Fibroblast of skin of scalp (primary cell): ENCODE results near the gene IL17RC. TPM values are rescaled to one million over a fixed set of nuclear protein-coding genes. Genes with fewer than 3 reads are reported as not detected.
"Not testable (repeated sequence)": the region's sequence is repeated elsewhere in the genome, so short reads cannot be mapped to it uniquely, and the experiment has no call there.

Experiments
- DNase-seq: peaks from one replicate; pipeline ENCODE4 v3.0.0-alpha.2; 2013
- polyA plus RNA-seq, 2 experiments: library from polyadenylated mRNA; unstranded; fragments of 120-200 nt; gene quantifications; one replicate each; pipeline ENCODE4 v1.2.1, GENCODE V29; 2013; ENCODE audit not compliant: insufficient read length in 2 of 2

IL17RC gene, protein sequence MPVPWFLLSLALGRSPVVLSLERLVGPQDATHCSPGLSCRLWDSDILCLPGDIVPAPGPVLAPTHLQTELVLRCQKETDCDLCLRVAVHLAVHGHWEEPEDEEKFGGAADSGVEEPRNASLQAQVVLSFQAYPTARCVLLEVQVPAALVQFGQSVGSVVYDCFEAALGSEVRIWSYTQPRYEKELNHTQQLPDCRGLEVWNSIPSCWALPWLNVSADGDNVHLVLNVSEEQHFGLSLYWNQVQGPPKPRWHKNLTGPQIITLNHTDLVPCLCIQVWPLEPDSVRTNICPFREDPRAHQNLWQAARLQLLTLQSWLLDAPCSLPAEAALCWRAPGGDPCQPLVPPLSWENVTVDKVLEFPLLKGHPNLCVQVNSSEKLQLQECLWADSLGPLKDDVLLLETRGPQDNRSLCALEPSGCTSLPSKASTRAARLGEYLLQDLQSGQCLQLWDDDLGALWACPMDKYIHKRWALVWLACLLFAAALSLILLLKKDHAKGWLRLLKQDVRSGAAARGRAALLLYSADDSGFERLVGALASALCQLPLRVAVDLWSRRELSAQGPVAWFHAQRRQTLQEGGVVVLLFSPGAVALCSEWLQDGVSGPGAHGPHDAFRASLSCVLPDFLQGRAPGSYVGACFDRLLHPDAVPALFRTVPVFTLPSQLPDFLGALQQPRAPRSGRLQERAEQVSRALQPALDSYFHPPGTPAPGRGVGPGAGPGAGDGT
- polyA plus RNA-seq (2013, experiment 1 of 2; ENCODE audit: insufficient read length) = 25.7 TPM
- 24.3 TPM for polyA plus RNA-seq (2013, experiment 2 of 2; ENCODE audit: insufficient read length)

DNA sequence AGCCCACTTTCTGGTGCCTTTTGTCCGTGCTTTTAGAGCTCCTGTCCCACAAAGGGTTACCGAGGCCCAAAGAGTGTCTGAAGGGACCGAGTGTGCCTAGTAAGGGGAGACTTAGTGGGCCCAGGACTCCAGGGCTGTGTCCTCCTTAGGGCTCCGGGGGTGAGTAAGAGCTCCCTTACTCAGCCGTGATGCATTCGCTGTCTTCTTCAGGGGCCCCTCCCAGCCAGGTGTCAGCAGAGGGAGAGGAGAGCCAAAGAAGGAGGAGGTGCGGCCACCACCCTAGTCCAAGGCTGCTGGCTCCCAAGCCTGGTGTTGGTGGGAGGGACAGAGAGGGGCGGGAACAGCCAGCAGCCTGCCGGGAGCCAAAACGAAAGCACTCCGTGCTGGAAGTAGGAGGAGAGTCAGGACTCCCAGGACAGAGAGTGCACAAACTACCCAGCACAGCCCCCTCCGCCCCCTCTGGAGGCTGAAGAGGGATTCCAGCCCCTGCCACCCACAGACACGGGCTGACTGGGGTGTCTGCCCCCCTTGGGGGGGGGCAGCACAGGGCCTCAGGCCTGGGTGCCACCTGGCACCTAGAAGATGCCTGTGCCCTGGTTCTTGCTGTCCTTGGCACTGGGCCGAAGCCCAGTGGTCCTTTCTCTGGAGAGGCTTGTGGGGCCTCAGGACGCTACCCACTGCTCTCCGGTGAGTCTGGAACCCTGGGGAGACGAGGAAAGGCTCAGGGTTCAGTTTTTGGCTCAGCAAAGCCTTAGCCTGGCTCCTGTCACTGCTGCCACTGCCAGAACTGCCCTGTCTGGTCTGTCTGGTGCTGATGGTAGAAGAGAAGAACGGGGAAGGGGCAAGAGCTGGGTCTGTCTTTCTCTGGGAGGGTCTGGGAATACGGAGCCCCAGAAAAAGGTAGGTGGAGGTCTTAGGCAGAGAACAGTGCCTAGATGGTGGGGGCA is at the start of gene IL17RC:
Gene IL17RC (plus strand): TSS at position 365 of the 947 bp plus-strand sequence. CDS start 218 bp downstream, at position 583.
- DNase-seq = peak; percentile 83

DNA sequence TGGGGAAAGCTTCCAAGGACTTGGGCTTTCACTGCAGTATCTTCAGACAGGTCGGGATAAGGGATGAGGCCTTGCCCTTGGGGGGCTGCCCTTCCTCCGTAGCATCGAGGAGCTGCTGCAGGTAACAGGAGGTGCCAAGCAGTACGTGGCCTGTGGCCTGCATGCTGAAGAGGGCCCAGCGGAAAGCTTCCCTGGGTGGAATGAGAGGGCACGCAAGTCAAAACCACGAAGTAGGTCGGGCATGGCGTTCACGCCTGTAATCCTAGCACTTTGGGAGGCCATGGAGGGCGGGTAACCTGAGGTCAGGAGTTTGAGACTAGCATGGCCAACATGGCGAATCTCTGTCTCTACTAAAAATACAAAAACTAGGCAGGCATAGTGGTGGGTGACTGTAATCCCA is 49.8 kb upstream of the IL17RC start:
- no peak for DNase-seq

DNA sequence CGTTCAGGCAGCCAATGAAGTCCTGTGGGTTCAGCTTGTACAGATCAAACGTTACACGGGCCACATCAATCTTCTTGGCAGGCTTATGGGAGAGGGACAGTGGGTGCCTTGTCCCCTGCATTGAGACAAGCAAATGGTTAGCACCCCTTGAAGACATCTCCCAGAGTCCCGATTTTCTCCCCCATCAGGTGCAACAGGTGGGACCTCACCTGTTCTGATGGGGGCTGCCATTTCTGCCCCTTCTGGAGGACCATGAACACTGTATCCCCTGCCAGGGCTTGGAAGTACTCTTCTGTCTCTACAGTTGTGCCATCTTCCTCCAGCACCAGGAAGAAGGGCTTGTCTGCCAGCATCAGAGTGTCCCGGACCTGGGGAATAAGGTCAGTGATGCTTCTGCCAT is 46.9 kb upstream of the IL17RC start:
- no peak for DNase-seq

DNA sequence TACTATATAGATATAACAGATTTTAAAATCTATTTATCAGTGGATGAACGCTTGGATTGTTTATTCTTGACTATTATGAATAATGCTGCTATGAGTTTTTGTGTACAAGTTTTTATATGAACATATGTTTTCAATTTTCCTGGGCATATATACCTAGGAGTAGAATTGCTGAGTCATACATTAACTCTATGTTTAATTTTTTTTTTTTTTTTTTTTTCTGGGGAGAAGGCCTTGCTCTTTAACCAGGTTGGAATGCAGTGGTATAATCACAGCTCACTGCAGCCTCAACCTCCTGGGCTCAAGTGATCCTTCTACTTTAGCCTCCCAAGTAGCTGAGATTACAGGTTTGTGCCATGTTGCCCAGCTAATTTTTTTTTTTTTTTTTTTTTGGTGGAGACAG is 45.9 kb upstream of the IL17RC start:
- peak; percentile 75 for DNase-seq

DNA sequence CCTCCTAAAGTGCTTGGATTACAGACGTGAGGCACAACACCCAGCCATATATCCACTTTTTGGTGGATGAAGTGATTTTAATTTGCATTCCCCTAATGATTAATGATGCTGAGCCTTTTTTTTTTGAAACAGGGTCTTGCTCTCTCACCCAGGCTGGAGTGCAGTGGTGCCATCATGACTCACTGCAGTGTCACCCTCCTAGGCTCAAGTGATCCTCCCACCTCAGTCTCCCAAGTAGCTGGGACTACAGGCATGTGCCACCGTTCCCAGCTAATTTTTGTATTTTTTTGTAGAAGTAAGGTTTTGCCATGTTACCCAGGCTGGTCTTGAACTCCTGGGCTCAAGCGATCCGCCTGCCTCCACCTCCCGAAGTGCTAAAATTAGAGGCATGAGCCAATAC is 44.8 kb upstream of the IL17RC start:
- not testable (repeated sequence) for DNase-seq

DNA sequence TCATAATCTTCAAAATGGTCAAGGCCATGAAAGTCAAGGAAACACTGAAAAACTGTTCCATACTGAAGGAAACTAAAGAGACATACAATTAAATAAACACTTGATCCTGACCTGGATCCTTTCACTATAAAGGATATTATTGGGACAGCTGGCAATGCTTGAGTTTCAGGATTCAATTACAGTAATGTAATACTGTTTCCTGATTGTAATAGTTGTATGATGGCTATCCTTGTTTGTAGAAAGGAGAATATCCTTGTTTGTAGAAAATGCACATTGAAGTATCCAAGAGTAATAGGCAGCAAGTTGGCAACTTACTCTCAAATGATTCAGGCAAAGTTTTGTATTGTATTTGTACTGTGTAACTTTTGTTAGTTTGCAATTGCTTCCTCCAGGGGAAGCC is 41.5 kb upstream of the IL17RC start:
- no peak for DNase-seq

DNA sequence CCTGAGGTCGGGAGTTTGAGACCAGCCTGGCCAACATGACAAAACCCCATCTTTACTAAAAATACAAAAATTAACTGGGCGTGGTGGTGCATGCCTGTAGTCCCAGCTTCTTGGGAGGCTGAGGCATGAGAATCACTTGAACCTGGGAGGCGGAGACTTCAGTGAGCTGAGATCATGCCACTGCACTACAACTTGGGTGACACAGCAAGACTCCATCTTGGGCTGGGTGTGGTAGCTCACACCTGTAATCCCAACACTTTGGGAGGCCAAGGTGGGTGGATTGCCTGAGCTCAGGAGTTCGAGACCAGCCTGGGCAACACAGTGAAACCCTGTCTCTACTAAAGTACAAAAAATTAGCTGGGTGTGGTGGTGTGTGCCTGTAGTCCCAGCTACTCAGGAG is 40.6 kb upstream of the IL17RC start:
- not testable (repeated sequence) for DNase-seq

DNA sequence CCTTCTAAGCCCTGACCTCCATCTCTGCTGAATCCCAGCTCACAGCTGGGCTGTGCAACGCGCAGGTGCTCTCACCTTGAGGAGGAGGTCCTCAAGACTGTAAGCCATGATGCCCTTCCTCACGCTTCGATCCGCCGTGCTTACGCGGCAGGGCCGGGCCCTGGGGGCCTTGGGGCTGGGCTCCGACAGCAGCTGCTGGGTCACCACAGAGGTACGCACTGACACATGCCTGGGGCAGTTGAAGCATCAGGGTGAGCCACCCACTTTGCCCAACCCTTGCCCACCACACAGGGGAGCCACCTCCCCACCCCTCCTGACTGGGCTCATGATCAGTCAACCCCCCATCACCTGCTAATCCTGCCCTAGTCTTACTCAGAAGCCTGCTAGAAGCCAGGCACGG is 39.9 kb upstream of the IL17RC start:
- DNase-seq = no peak

DNA sequence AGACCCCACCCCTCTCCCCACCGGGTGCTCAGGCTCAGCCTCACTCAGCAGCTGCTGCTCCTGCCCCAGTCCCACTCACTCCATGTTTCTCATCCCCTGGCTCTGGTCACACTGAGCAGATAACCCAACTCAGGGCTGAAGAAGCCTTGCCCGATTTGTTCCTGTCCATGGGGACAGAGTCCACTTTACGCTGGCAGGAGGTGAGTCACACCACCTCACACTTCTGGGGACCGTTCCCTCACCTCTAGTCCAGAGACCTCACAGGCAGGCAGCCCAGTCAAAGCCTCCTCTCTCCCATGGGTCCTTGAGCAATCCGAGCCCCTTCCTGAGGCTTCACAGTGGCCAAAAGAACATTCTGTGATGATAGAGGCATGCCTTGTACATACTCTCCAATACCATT is 38.2 kb upstream of the IL17RC start:
- DNase-seq = no peak

DNA sequence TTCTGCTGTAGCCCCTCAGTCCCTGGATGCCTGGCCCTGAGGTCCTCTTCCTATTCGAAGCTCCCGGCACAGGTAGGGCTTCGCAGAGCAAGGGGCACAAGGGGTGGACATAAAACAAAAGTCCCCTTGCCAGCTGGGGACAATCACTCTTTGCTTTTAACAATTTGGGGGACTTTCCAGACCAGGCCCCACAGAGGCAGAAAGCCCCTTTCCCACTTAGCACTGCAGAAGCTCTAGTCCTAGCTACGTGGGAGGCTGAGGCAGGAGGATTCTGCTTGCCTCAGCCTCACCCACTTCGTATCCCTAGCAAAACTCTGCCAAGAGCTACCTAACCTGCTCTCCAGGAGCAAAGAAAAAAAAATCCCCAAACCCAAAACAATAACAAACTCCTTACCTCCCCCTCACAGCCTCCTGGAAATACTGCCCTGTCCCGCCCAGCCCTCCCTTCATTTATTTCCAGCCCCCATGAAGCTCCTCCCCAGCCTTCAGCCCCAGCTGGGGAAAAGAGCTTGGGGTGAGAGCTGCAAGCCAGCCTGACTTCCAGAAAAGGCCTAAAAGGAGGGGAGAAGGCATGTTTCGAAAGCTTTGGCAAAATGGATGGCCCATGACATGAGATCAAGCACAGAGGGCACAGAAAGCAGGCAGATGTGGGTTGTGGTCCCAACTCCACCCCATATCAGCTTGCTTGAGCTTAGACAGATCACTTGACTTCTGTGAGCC is 36.9 kb upstream of the IL17RC start, which contains the start of gene CIDEC:
Gene CIDEC (minus strand): TSS at position 424 of the 720 bp plus-strand sequence. CDS start 1,767 bp downstream, outside the sequence.
- DNase-seq = no peak

DNA sequence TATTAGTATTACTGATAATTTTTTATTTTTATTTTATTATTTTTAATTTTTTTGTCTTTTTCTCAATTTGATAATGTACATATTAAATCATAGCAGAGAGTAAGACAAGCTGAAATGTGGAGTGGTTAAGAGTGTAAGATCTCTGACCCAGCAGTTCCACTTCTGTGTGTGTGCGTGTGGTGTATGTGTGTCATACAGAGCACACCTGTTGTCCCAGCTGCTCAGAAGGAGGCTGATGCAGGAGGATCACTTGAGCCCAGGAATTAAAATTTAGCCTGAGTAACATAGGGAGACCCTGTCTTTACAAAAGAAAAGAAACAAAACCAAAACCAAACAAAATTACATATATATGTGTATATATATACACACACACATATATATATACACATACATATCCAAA is 35.5 kb upstream of the IL17RC start:
- no peak for DNase-seq

DNA sequence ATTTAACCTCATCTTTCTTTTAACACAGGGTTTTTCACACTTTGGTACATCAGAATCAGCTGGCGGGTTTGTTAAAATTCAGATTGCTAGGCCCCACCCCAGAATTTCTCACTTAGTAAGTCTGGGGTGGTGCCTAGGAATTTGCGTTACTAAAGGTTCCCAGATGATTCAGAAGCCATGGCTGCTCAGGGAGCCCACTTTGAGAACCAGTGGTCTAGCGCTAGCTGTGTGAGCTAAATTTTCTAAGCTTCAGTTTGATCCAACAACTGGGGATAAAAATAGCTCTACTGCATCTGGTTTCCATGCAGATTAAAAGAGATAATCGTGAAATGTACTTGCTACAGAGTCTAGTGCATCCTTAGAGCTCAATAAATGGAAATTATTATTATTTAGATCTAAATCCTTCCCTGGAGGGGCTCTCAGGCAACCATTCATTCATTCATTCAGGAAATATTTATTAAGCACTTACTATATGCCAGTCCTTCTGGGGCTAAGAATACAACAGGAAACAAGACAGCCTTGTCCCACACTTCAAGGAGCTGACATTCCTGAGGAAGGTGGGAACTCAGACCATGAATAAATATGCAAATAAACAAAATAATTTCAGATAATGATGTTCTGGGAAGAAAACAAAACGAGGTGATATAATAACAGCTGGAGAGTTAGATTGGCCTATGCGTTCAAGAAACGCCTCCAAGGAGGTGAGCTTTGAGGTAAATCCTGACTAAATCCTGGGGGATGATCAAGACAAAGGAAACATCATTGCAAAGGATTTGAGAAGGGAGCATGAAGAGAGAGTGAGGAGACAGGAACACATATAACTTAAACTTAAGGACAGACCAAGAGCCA is 33.0 kb upstream of the IL17RC start:
- peak; percentile 29 for DNase-seq

DNA sequence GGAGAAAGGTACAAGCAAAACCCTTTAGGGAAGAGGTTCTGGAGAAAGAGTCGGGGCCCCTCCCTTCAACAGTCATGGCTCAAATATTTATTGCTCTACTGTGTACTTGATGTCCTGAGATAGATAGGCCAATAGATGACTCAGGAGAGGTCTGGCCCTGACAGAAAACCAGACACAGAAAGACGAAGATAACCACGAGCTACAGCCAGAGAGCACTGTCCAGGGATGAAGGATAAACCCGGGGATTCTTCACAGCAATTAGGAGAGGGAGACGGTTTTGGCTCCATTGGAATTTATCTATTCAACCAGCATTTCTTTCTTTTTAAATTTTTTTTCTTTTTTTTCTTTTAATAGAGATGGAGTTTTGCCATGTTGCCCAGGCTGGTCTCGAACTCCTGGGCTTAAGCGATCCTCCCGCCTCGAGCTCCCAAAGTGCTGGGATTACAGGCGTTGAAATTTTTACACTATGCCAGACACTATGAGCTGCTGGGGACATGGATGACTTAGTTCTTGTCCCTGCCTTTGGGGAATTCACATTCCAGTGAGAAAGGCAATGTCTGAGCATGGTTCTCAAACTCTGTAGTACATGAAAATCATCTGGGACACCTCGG is 32.2 kb upstream of the IL17RC start:
- DNase-seq = peak; percentile 82

DNA sequence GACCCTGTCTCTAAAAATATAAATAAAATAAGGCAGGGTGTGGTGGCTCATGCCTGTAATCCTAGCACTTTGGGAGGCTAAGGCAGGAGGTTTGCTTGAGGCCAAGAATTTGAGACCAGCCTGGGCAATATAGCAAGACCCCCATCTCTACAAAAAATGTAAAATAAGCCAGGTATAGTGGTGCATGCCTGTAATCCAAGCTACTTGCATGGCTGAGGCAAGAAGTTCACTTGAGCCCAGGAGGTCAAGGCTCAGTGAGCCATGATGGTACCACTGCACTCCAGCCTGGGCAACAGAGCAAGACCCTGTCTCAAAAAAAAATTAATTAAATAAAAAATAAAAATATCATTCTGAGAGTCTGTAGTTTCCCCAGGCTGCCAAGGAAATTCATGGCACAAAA is 30.6 kb upstream of the IL17RC start:
- DNase-seq = no peak

DNA sequence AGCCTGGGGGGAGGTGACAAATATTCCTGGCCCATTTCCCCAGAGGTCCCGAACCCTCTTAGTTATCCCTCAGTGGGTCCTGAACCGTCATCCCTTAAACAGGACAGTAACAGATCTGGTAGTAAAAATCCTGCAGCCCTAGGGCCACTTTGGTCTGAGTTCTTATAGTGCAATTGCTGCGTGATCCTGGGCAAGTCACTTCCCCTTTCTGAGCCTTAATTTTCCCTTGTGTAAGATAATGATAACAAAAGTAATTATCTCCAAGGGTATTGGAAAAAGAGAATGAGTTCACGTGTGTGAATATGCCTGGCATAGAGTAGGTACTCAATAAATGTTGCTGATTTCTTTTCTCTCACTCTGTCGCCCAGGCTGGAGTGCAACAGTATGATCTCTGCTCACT is 29.4 kb upstream of the IL17RC start:
- DNase-seq = no peak

DNA sequence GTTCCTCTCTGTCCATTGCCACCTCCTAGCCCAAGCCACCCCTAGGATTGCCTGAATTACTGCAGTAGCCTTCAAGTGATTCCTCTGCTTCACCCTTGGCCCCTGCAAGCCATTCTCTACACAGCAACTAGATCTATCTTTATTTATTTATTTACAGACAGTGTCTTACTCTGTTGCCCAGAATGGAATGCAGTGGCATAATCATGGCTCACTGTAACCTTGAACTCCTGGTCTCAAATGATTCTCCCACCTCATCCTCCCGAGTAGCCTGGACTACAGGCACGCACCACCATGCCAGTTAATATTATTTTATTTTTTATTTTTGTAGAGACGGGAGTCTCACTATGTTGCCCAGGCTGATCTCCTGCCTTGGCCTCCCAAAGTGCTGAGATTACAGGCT is 28.4 kb upstream of the IL17RC start:
- DNase-seq = no peak

DNA sequence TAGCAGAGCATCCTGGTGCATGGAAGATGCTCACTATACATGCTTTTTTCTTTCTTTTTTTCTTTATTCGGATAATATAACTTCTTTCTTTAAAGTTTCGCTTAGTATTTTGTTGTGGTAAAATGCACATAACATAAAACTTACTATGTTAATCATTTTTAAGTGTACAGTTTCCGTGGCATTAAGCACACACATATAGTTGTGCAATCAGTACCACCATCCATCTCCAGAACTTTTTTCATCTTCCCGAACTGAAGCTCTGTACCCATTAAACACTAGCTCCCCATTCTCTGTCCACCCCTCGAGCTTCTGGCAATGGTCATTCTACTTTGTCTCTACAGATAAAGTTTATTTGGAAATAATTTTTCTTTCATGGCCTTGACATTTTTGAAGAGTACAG is 27.5 kb upstream of the IL17RC start:
- no peak for DNase-seq

DNA sequence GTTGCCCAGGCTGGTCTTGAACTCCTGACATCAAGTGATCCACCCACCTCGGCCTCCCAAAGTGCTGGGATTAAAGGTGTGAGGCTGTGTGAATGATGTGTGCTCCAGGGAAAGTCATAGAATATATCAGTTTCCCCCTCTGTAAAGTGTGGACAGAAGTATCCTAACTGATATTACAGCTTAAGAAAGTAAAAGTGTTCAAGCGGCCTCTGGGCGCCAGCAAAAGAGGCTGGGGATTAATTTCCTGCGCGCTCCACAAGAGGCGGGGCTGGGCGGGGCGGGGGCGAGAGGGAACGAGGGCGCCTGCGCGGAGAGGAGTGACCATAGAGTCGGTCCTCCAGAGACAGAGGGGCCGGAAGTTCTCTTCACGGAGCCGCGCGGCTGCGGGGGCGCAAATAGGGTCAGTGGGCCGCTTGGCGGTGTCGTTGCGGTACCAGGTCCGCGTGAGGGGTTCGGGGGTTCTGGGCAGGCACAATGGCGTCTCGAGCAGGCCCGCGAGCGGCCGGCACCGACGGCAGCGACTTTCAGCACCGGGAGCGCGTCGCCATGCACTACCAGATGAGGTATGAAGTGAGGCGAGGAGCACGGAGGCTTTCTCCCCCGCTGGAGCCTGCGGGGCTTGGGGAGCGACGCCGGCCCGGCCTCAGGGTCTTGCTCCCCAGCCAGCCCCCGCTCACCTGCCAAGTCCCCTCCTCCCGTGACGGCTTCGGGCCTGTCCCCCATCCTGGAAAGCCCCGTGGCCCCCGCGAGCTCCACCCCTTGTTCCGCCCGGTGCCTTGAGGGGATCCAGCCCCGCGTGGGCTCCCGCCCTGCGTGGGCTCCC is 26.4 kb upstream of the IL17RC start, which contains the start of gene JAGN1:
Gene JAGN1 (plus strand): TSS at position 362 of the 823 bp plus-strand sequence. CDS start 113 bp downstream, at position 475.
- peak; percentile 90 for DNase-seq

DNA sequence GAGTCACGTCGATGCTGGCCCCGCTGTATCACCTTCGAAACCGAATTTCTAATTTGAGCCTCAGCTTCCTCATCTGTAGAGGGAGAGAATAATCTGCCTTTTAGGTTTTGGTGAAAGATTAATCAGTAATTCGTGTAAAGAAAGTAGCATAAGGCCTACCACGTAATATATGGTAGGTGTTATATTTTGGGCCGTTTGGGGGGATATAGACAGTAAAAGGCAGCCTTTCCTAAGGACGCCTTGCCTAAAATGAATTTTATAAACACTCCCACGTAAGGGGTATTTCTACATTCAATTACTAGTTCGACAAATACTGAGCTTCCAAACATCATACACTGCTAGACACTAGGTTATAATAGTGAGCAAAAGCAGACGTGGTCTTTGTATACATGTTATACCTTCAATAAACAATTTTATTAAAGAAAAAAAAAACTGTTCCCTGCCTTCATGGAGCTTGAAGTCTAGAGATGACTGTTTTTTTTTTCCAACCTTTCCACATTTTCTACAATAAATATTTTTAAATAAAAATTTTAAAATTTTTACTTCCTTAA is 25.8 kb upstream of the IL17RC start:
- no peak for DNase-seq
